Skeletal muscle satellite cell (primary cell): Measurements from ENCODE around the gene ERN1.

Experiments
- H3K27me3 ChIP-seq: 2 replicates; pipeline ENCODE4 v1.7.0; 2013; ENCODE audit warnings: low read length; ENCODE audit not compliant: control insufficient read depth, insufficient read depth
- H3K36me3 ChIP-seq: 2 replicates; pipeline ENCODE4 v1.7.0; 2013; ENCODE audit warnings: mild to moderate bottlenecking, control low read depth, low read length; ENCODE audit not compliant: insufficient read depth
- H3K4me1 ChIP-seq: 2 replicates; pipeline ENCODE4 v1.7.0; 2013; ENCODE audit warnings: low read length; ENCODE audit not compliant: control insufficient read depth, insufficient read depth
- H3K4me2 ChIP-seq: 2 replicates; pipeline ENCODE4 v1.7.0; 2013; ENCODE audit warnings: mild to moderate bottlenecking, low read length
- H3K4me3 ChIP-seq: 2 replicates; pipeline ENCODE4 v1.7.0; 2013; ENCODE audit warnings: low read length
- H3K9ac ChIP-seq: 2 replicates; pipeline ENCODE4 v1.7.0; 2013; ENCODE audit warnings: mild to moderate bottlenecking, low read depth, low read length, moderate library complexity
- H3K9me3 ChIP-seq: replicated peaks from 2 replicates; pipeline ENCODE4 v1.7.0; 2013; ENCODE audit warnings: mild to moderate bottlenecking, control low read depth, low read length
- small RNA-seq: library from RNA; depleted of rRNA; stranded (forward); fragments of <200 nt; gene quantifications from one replicate; pipeline ENCODE3, GENCODE V24; 2012

The ERN1 gene

GRCh38 chr17:63991611-63992010 lies 138.3 kb downstream of the ERN1 start:
- Histone ChIP-seq H3K9me3 (no peaks in the 10 kb centered on the region), H3K27me3 (peaks cover 57% of the 10 kb centered on the region), H3K4me3 (no peak overlapping the region), H3K4me2 (no peak overlapping the region), H3K36me3 (no peaks in the 10 kb centered on the region), H3K4me1 (peaks cover 12% of the 10 kb centered on the region), H3K9ac (no peak overlapping the region)

DNA sequence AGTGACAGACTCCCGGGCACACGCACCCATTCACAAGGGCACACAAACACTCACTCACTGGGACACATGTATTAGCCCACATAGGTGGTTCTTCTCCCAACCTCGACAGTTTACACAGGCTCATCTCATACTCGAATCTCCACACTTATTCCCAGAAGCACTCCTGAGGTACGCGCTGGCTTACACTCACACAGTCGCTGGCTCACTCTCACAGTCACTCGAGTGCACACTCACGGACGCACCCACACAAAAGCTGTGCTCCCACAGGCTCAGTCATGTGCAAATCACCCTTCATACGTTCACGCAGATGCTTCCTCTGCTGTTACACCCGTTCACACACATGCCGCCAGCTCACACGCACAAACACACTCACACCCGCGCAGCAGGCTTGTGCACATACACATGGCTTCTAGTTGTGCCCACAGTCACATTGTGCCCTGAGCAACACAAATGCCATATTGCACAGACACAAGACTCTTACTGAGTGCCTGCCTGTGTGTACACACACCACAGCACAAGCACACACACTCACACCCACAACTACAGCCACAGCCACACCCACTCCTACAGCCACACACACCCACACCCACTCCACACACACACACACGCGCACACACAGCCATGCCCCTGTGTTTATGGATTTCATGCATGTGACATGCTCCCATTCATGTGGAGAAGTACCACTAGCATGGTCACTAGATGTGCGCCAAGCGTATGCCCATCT lies 140.2 kb downstream of the ERN1 start:
- H3K4me1 ChIP-seq = peaks cover 22% of the 10 kb centered on the region
- H3K9me3 ChIP-seq = no peaks in the 10 kb centered on the region
- peaks cover 43% of the 10 kb centered on the region for H3K27me3 ChIP-seq
- no peak overlapping the region for H3K9ac ChIP-seq
- H3K36me3 ChIP-seq = no peaks in the 10 kb centered on the region
- H3K4me3 ChIP-seq = no peak overlapping the region
- no peak overlapping the region for H3K4me2 ChIP-seq

Small RNAs within 50 kb of the gene (small RNA-seq; reads per million reads assigned to genes)
- gene SNORD104 = 3,033 reads per million, percentile 100 among the genes with 10 or more reads in this experiment
